T-helper 2 cell treated with Interferon-gamma antibody and Interleukin-4, amounts not matched to agents 5 μg/mL and 100 μg/mL, for 36 hours (primary cell): ENCODE measurements around the gene PANK1.

ENCODE experiments used
- DNase-seq: peaks from one replicate; pipeline ENCODE4 v3.0.0; 2021; ENCODE audit warnings: low spot score
- H3K27ac Mint-ChIP-seq: one replicate; pipeline ENCODE4 v1.8.0; 2021; ENCODE audit warnings: mild to moderate bottlenecking, mixed read lengths
- H3K27me3 Mint-ChIP-seq: one replicate; pipeline ENCODE4 v1.8.0; 2021; ENCODE audit warnings: low read depth, mixed read lengths
- H3K36me3 Mint-ChIP-seq: one replicate; pipeline ENCODE4 v1.8.0; 2021; ENCODE audit warnings: low read depth, mixed read lengths
- H3K4me1 Mint-ChIP-seq: one replicate; pipeline ENCODE4 v1.8.0; 2021; ENCODE audit warnings: low read depth, mixed read lengths
- H3K4me3 Mint-ChIP-seq: one replicate; pipeline ENCODE4 v1.8.0; 2022; ENCODE audit warnings: mild to moderate bottlenecking, moderate library complexity, mixed read lengths
- H3K9me3 Mint-ChIP-seq: one replicate; pipeline ENCODE4 v1.8.0; 2021; ENCODE audit warnings: mixed read lengths

Gene PANK1

DNA sequence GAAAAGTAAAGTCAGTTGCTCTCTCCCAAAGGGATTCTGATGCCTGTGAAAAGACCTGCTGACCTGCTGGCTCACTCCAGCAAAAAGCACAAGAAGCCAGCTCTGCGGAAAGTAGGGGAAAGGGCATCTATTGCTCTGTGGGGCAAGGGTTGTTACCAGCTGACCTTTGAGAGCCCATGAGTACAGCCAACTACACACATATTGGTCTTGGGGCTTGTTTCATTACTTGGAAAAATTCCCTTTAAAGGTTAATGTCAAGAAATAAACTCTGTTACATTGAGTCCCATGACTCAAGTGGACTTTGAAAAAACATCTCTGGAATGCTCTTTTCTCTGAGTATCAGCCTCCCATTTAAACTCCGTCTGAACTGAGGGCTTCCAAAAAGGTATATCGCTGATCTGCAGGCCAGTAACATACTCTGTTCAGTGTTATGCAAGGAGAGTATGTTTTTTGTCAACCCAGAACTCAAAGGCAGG, 53.2 kb downstream of the PANK1 start:
- Mint-ChIP-seq H3K27ac (no peak overlapping the region), H3K27me3 (no peaks in the 10 kb centered on the region), H3K4me1 (peaks cover 7% of the 10 kb centered on the region)

DNA sequence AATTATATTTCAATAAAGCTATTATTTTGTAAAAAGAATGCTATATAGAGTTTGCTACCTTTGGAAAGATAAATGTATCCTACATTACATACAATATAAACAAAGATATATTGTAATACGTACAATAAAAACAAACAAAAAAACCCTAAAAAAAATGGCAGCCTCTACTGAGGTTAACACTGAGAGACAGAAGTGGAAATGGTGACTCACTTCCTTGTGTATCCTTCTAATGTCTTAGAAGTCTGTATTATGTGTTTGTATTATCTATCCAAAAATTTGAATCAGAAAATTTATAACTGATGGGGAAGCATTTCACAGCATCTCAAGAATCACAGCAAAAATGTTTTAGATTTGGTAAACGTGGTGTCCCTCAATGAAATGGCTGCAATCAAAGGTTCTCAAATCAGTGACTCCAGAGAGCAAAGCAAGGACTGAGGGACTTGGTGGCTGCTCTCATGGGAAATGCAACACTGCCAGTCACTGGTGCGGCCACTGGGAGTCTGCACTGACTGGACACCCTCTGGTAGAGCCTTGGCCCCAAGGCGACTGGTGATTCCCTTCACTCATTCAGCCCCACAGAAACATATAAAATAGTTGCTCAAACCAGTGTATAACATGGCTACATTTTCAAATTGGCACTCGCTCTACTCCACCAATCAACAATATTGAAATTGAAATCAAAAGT, 53.8 kb downstream of the PANK1 start:
- no peaks in the 10 kb centered on the region for H3K27me3 Mint-ChIP-seq
- no peak overlapping the region for H3K27ac Mint-ChIP-seq
- H3K4me1 Mint-ChIP-seq: peaks cover 7% of the 10 kb centered on the region
- no peak for DNase-seq
- no peaks in the 10 kb centered on the region for H3K9me3 Mint-ChIP-seq
- peaks cover 17% of the 10 kb centered on the region for H3K36me3 Mint-ChIP-seq
- no peak overlapping the region for H3K4me3 Mint-ChIP-seq

More for the DNA sequence above, 53.2 kb downstream of the PANK1 start:
- DNase-seq: no peak
- Mint-ChIP-seq H3K9me3 (no peaks in the 10 kb centered on the region), H3K4me3 (no peak overlapping the region), H3K36me3 (peaks cover 17% of the 10 kb centered on the region)

DNA sequence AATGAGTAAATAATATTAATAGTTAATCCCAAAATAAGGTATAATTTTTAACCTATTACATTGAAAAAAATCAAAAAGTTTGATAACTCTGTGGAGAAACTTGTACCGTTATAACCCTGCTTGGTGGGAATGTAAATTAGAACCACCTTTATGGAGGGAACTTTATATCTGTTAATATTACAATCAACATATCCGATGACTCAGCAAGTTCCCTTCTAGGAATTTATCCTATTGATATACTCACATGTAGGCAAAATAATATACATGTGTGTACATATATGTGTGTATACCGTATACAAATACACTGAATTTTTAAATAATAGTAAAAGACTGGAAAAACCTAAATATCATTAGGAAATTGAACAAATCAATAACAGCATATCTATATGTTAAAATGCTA, 54.7 kb downstream of the PANK1 start:
- Mint-ChIP-seq H3K27me3 (no peaks in the 10 kb centered on the region), H3K4me1 (peaks cover 7% of the 10 kb centered on the region), H3K9me3 (no peaks in the 10 kb centered on the region), H3K36me3 (peaks cover 17% of the 10 kb centered on the region), H3K27ac (no peak overlapping the region), H3K4me3 (no peak overlapping the region)
- no peak for DNase-seq

DNA sequence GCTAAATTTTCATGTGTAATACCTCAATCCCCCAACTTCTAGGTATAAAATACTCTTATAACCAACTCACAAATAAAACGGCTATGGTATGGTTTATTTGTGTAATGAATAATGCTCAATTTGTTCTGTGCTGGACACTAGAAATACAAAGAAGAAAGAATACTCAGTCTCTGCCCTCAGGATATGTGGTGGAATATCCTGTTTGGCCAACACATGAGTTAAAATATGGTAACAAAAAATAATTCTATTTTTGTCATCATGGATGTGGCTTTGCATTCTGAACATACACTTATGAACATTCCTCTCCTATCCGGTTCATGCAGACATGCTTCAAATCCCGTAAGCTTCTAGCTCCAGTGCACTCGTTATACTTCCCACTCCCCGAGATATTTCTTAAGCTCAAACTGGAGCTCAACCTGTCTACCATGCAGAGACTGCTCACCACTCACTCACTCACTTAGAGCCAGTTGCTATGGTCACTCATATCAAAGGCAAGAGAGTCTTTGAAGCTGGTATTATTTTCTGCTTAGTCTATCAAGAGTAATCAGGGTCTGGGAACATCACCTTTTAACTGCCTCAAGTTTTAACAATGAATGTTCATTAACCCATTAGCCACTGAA, 55.8 kb downstream of the PANK1 start:
- no peak overlapping the region for H3K27ac Mint-ChIP-seq
- no peaks in the 10 kb centered on the region for H3K27me3 Mint-ChIP-seq
- DNase-seq: no peak
- H3K36me3 Mint-ChIP-seq: peaks cover 17% of the 10 kb centered on the region
- no peak overlapping the region for H3K4me3 Mint-ChIP-seq
- H3K4me1 Mint-ChIP-seq: peaks cover 7% of the 10 kb centered on the region
- H3K9me3 Mint-ChIP-seq: no peaks in the 10 kb centered on the region

DNA sequence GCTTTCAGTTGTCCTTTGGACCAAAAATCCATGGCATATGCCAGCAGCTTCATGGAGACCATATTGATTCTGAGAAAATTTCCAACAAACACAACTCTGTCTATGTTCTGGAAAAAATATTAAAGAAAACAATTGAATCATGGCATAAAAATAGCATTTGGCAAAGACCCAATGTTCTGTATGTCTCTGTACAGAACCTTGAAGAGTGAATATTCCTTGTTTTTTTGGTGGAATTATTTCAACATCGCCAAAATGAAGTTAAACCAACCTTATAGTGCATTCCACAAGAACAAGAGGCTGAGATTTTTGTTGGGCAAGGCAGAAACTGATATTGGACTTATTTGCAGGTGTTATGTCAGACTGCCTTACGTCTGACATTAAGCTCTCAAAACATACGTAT, 56.4 kb downstream of the PANK1 start:
- H3K9me3 Mint-ChIP-seq: no peaks in the 10 kb centered on the region
- peaks cover 17% of the 10 kb centered on the region for H3K36me3 Mint-ChIP-seq
- peaks cover 7% of the 10 kb centered on the region for H3K4me1 Mint-ChIP-seq
- no peak overlapping the region for H3K4me3 Mint-ChIP-seq
- H3K27ac Mint-ChIP-seq: no peak overlapping the region
- no peaks in the 10 kb centered on the region for H3K27me3 Mint-ChIP-seq
- no peak for DNase-seq

DNA sequence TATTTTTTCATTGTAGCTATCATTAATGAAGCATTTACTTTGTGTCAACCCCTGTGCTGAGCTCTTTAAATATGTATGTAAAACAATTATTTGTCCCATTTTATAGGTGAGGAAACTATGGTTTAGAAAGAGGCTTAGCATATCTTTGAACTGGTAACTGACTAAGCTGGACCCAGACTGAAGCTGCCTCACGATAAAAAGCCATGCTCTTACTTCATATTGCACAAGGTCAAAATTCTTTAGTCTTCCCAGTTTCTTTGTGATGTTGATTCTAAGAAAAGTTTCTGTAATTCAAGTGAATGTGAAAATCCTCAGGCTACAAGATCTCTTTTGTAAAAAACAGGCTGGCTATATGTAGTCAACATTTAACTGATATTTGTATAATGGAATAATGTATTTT, 63.0 kb downstream of the PANK1 start:
- Mint-ChIP-seq H3K9me3 (no peaks in the 10 kb centered on the region), H3K36me3 (peaks cover 4% of the 10 kb centered on the region), H3K27me3 (no peaks in the 10 kb centered on the region), H3K27ac (no peak overlapping the region), H3K4me3 (no peak overlapping the region), H3K4me1 (no peaks in the 10 kb centered on the region)
- DNase-seq: no peak

DNA sequence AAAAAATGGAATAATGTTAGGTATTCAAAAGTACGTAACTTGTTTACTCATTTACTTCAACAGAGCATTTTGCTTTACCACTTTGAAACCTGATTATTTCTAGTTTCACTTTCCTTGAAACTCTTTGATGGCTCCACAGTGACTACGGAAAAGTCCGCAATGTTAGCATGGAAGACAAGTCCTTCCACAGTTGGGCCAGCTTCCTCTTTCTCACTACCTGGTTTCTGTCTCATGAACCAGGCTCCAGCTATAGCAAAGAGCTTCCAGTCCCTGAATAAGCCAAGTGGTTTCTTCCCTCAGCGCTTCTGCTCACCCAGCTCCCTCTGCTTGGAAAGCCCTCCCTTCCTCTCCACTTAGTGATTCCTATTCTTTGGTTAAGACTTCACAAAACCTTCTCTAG, 64.8 kb downstream of the PANK1 start:
- Mint-ChIP-seq H3K4me3 (no peak overlapping the region), H3K4me1 (no peaks in the 10 kb centered on the region), H3K27me3 (no peaks in the 10 kb centered on the region), H3K36me3 (peaks cover 4% of the 10 kb centered on the region), H3K27ac (no peak overlapping the region), H3K9me3 (no peaks in the 10 kb centered on the region)
- DNase-seq: no peak

DNA sequence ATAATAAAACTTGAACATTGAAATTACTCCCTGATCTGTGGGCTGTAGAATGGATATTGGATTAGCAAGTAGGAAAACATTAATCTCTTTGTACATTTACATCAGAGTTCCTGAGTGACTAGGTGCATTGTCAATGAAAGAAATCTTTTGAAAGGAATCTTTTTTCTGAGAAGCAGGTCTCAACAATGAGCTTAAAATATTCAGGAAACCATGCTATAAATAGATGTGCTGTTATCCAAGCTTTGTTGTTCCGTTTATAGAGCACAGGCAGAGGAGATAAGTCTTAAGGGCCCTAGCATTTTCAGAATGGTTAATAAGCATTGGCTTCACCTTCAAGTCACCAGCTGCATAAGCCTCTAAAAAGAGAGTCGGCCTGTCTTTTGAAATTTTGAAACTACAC, 68.3 kb downstream of the PANK1 start:
- Mint-ChIP-seq H3K9me3 (no peaks in the 10 kb centered on the region), H3K4me3 (no peak overlapping the region), H3K4me1 (no peaks in the 10 kb centered on the region), H3K27me3 (peaks cover 2% of the 10 kb centered on the region), H3K27ac (no peak overlapping the region), H3K36me3 (no peaks in the 10 kb centered on the region)
- no peak for DNase-seq

DNA sequence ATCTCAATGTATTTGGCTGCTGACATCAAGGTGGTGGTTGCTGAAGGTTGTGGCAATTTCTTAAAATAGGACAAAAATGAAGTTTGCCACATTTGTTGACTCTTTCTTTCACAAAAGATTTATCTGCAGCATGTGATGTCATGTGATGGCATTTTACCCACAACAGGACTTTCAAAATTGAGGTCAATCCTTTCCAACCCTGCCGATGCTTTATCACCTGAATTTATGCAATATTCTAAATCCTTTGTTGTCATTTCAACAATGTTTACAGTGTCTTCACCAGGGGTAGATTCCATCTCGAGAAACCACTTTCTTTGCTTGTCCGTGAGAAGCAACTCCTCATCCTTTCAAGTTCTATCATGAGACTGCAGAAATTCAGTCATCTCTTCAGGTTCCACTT, 69.0 kb downstream of the PANK1 start:
- no peaks in the 10 kb centered on the region for H3K9me3 Mint-ChIP-seq
- H3K27ac Mint-ChIP-seq: no peak overlapping the region
- no peak overlapping the region for H3K4me3 Mint-ChIP-seq
- peaks cover 2% of the 10 kb centered on the region for H3K27me3 Mint-ChIP-seq
- no peaks in the 10 kb centered on the region for H3K36me3 Mint-ChIP-seq
- DNase-seq: no peak
- H3K4me1 Mint-ChIP-seq: no peaks in the 10 kb centered on the region

DNA sequence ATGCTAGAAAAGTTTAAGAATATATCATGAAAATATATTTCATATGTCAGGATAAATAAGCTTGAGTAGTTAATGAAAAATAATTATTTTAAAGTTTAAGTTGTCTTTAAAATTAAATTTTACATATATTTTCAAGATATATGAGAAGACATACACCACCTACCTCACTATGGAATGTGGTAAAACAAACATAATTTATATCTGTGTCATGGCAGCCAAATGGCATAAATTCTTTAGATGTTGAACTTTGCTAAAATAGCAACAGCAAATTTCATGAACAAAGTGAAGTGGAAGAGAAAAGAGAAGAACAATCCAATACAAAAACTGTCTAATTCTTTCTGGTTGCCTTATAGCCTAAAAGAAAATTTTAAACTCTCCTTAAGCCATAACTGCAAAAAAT, 70.0 kb downstream of the PANK1 start:
- DNase-seq: no peak
- no peak overlapping the region for H3K27ac Mint-ChIP-seq
- H3K9me3 Mint-ChIP-seq: no peaks in the 10 kb centered on the region
- H3K27me3 Mint-ChIP-seq: peaks cover 4% of the 10 kb centered on the region
- no peaks in the 10 kb centered on the region for H3K4me1 Mint-ChIP-seq
- no peak overlapping the region for H3K4me3 Mint-ChIP-seq
- H3K36me3 Mint-ChIP-seq: no peaks in the 10 kb centered on the region

DNA sequence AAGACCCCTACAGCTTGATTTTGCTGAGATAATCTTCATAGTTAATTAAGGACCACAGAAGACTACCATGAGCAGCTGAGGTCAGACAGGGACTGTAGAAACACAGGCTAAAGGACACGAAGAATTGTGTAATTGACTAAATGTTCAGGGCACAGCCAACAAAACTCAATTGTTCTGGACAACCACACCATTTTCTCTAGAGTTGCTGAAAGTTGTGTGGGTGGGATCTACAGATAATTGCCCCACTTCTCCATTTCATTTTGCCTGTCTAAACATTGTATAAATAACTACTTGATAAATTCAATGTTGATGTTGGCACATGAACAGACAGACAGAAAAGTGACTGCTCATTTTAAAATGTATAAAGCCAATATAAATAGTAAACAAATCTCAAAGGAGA, 70.7 kb downstream of the PANK1 start:
- Mint-ChIP-seq H3K36me3 (no peaks in the 10 kb centered on the region), H3K4me1 (no peaks in the 10 kb centered on the region), H3K27me3 (peaks cover 5% of the 10 kb centered on the region), H3K4me3 (no peak overlapping the region), H3K9me3 (no peaks in the 10 kb centered on the region), H3K27ac (no peak overlapping the region)
- no peak for DNase-seq

DNA sequence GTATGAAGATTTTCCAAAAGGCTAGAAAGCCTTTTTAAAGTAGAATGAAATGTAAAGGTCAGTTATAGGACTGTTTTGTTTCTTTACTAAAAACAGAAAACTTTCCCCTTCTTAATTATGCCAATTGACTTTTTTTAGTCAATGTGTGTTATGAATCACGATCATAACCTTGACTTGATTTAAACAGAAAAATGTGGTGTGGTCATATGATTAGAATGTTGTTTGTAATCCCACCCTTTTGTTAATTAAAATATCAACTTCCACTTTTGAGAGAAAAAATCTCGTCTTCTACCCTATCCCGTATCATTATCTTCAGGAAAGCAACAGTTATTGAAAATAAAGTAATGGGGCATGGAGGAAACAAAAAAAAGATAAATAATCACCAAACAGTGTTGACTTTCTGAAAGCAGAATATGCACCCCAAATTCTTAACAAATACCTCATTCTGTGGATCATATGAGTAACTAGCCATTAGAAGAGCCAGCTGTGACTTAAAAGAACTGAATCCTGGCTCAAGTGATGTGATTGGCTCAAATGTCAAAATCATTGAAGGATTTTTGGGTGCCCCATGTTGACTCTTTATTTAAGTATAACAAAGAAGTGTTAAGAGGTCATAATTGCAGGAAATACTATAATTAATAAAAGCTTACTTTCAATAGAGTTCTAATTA, 77.3 kb downstream of the PANK1 start:
- Mint-ChIP-seq H3K4me3 (no peak overlapping the region), H3K27me3 (peaks cover 26% of the 10 kb centered on the region), H3K27ac (no peak overlapping the region), H3K4me1 (no peaks in the 10 kb centered on the region), H3K36me3 (no peaks in the 10 kb centered on the region), H3K9me3 (no peaks in the 10 kb centered on the region)
- no peak for DNase-seq

DNA sequence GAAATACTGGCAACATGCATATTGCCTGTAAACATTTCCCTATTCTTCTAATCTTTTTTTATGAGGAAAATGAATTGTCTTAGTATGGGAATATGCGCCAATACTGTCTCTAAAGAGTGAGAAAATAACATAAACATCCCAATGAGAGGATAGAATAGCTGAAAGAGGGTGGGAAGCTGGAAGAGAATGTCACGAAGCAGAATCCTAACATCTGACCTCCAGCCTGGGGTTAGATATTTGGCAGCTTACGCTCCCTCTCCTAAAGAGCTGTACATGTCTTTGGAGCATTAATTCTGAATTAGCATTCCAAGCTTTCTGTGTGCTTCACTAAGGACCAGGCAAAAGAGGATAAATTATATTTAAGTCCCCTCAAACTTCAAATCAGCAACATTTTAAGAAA, 78.0 kb downstream of the PANK1 start:
- Mint-ChIP-seq H3K4me3 (no peak overlapping the region), H3K4me1 (no peaks in the 10 kb centered on the region), H3K27me3 (peaks cover 29% of the 10 kb centered on the region), H3K27ac (no peak overlapping the region), H3K36me3 (no peaks in the 10 kb centered on the region), H3K9me3 (no peaks in the 10 kb centered on the region)
- DNase-seq: no peak

DNA sequence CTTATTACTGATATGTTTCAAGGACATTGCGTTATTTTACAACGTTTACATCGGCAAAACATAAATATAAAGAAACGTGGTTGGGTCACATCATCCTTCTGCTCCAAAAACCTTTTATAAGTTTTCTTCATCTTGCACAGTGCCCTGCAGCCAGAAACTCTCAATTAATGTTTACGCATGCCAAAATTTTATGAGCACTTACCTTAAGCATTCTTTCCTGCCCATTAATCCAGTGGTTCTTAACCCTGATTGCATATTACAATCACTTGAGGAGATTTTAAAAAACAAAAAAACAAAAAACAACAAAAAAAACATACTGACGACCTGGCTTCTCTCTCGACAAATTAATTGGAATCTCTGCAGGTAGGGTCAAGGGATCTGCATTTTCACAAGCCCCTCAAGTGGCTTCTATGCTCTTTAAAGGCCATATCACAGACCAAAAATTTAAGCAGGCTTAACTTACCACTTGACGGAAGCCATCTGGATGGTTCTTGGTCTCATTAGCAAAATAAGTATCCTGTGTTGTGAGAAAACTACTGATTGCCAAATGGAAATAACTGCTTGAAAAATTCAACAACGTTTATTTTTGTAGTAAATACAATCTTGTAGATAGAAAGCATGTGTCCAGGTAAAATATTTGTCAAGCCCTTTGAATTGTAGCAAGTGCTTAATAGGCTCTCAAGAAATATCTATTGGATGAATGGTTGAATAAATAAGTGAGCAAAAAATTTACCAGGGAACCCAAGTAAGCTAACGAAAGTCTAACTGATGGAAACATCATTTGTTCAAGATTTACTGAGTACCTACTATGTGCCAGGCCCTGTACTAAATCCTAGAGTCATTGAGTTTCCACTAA, 78.7 kb downstream of the PANK1 start:
- Mint-ChIP-seq H3K9me3 (no peaks in the 10 kb centered on the region), H3K36me3 (no peaks in the 10 kb centered on the region), H3K27me3 (peaks cover 32% of the 10 kb centered on the region), H3K4me3 (no peak overlapping the region), H3K27ac (no peak overlapping the region), H3K4me1 (no peaks in the 10 kb centered on the region)
- DNase-seq: no peak
